Activated CD4-positive, alpha-beta T cell treated with anti-CD3 and anti-CD28 coated beads, Interleukin-10, Interleukin-2, amounts not matched to agents 100 ng/mL and 50 ng/mL, durations not matched to agents 16 hours and 8 hours (primary cell): Measurements from ENCODE around the gene LRIT1.

ENCODE experiments used
- DNase-seq: peaks from one replicate; pipeline ENCODE4 v3.0.0-alpha.2; 2020

Gene LRIT1

DNA sequence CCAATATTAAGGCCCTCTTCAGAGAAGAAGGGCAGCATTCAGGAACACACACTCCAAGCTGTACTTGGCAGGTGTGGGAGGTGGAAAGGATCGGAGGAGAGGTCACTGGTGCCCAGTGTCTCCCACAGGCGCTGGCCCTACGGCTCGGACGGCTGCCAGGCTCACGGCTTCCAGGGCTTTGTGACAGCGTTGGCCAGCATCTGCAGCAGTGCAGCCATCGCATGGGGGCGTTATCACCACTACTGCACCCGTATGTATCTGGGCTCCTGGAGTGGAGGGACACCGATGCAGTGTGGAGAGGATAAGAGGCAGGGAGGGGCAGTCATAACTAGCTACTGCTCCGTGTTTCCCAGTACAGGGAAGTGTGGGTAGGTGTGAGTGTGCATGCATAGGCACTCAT lies 7.4 kb upstream of the LRIT1 start:
- DNase-seq, result no peak

DNA sequence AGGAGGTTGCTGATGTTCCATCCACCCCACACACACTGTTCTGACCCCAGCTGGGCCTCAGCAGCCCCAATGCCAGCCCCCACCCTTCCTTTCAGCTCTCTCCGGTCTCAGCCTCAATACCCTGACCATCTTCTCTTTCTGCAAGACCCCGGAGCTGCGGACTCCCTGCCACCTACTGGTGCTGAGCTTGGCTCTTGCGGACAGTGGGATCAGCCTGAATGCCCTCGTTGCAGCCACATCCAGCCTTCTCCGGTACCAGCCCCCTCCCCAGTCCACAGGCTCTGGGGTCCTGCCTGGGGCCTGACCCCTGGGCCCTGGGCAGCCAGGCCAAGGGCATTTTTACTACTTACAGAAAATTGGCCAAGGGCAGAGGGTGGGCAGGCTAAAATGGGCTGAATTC lies 6.2 kb upstream of the LRIT1 start:
- no peak for DNase-seq

DNA sequence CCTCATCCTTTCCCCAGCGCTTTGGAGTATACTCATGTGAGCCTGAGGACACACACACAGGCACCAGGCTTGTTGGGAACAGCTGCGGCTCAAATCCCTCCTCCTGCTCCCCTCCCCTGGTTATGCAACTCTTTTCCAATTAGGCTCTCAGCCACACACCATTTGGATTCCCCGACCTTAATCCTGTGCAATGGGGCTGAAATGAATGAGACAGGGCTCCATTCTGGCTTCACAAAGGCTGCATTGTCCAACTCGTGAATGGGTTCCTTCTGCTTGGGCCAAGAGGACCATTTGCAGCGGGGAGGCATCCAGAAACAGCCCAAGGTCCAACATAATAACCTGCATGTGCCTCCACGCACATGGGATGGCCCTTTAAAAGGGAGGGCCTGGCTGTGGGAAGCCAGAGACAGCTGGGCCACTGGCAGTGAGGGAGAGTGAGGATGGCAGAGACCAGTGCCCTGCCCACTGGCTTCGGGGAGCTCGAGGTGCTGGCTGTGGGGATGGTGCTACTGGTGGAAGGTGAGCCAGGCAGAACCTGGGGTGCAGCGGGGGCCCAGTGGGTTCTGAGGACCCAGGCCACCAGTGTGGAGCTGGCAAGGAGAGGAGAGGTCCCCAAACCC lies 3.4 kb upstream of the LRIT1 start, which contains the start of gene RGR:
Gene RGR (plus strand): TSS at position 403 of the 620 bp plus-strand sequence. CDS start 38 bp downstream, at position 441.
- DNase-seq, result no peak

DNA sequence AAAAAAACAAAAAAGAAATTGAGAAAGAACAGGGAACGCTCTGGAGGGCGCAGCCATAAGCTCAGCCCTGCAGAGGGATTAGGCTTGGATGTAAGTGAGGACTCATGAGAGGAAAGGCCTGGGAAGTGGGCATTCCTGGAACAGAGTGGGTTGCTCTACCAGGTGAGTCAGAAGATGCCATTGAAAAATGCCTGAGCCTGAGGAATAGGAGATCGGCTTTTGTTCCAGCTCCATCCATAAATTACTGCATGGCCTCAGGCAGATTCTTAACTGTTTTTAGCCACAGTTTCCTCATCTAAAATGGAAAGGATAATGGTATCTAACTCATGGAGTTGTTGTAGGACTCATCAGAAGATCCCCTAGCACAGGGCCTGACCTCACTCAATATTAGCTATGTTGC lies 2.4 kb upstream of the LRIT1 start:
- DNase-seq, result no peak

DNA sequence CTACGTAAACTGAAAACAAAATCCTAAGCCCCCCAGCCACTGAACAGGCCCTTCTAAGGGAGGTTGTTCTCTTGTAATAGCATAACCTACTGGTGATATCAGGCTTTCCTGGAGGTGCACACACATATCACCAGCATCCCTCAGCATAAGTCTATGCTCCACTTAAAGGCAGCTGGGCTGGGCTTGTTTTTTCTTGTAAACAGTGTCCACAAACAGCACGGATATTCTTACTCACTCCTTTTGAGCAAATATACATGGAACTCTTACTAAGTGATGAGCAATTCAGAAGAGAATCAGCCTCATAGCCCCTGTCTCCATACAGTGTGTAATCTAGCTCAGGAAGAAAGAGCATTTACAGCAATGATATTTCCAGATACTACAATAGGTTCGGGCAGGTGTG lies 2.4 kb downstream of the LRIT1 start:
- no peak for DNase-seq

DNA sequence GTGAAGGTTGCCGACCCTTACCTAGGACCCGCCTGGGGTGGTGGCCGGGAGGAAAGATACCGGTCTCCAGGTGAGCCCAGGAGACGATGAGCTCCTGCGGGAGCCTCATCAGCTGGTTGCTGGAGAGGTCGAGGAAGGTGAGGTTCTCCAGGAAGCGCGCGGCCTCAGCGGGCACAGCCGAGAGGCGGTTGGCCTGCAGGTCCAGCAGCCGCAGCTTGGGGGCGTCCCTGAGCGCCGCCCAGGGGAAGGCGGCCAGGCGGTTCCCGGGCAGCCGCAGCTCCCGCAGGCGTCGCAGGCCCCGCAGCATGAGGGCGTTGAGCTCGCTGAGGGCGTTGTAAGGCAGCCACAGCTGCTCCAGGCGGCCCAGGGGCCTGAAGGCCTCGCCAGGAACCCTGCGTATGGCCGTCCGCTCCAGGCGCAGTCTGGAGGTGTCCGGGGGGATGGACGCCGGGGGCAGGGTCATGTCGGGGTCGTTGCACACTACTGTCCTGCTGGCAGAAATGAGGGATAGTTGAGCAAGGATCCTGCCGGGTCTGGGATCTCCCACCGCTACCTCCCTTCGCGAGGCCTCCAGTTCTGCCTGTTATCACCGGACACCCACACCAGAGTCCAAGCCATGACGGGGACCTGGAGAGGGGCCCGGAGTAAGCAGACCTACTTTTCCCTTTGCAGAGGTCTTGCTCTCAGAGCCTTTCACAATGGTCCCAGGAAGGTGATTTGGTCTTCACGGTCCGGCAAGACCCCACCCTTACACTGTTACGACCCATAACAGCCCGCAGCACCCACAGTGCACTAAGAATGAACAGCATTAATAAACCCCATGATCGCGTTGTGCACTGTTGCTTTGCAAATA lies 3.9 kb downstream of the LRIT1 start:
- peak; percentile 10 for DNase-seq

DNA sequence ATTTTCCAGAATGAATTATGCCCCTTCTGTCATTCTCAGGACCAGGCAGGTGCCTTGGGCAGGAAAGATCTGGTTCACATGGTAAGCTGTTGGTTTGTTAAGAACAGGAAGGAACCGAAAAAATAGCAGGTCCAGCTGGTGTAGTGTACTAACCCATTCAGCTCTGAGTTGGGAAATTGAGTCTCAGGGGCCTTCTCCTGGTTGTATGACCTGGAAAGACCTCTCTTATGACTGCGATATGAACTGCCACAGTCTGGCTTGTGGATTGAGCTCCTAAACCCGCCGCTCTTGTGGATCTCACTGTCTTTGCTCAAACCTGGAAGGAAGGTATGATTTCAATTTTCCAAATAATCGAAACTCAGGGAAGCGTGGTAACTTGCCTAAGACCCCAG lies 4.5 kb downstream of the LRIT1 start:
- DNase-seq, result no peak

DNA sequence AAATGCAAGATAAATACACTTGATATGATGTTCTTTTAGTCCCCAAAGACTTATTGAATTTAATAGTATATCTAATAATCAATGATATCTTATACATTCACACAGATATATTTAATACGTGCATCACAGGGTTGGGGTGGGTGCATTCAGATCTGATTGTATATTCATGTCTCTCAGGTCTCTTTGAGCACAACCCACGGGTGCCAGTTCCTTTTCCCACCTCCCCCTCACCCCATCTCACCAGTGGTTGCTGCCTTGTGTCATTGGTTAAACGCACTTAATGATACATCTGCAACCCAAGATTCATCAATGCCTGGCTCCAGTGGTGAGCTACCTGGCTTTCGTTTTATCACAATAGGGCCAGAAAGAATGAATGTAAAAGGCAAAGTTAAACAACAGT lies 6.2 kb downstream of the LRIT1 start:
- DNase-seq, result no peak

DNA sequence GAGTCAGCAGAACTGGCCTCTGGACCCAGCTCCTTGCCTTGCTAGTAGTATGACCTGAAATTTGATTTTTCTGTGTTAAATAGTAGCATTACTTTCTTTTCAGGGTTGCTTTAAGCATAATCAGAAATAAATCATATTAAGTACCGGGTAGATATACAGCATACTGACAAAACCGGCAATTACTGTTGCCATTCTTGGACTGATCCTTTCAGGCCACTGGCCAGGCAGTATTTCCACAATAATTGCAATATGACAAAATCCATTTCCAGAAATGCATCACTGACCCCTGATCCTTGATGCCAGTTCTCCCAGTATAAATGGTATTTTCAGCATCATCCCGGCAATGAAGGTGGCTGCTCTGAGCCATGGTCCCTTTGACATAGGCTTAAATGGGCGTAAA lies 6.9 kb downstream of the LRIT1 start:
- no peak for DNase-seq

DNA sequence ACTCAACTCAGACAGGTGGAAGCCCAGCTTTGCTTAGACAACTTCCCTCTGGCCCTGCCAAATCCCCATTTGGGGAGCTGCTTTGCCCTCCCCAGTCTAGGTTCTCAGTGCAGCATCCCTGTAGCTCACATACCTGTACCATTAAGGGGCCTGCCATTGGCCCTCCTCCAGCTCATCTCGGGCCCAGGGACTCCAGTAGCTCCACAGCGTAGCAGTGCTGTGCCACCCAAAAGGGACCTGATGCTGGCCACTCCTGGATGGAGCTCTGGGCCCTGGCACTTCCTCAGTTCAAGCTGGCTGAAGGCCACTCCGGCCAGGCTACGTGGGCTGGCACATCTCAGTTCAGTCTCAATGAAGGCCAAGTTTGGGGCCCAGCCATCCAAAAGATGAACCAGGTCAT lies 7.4 kb downstream of the LRIT1 start:
- no peak for DNase-seq

DNA sequence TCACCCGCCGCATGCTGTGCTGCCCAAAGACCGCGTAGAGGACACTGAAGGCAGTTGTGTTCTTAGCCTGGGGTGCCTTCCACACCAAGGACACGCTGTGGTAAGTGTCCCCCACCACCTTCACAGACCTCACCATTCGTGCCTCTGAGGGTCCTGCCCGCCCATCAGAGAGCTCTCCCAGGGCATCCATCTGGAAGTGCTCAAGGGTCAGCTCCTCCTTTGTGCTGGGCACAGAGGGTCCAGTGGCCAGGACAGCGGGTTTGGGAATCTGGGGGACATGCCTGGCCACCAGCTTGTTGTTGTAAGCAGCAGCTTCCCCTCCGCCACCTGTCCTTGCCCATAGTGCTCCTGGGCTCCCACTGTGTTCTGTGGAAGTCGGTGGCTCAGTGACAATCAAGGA lies 9.0 kb downstream of the LRIT1 start:
- no peak for DNase-seq

DNA sequence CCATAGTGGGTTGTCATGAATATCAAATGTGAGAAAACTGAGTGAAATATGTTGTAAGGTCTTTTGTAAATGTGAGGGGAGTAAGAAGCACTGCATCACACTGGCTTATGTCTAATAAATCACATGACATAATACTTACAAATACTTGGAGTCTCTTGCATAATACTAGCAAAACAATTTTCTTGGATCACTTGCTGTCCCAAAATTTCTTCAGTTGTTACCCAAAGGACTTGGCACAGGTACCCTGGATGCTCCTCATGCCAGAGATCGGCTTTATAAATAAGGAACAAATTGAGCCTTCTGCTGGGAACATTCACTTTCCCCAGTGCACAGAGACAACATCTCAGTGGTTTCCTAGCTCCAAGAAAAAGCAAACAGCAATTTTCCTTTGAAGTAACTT lies 11.0 kb downstream of the LRIT1 start:
- DNase-seq, result no peak

DNA sequence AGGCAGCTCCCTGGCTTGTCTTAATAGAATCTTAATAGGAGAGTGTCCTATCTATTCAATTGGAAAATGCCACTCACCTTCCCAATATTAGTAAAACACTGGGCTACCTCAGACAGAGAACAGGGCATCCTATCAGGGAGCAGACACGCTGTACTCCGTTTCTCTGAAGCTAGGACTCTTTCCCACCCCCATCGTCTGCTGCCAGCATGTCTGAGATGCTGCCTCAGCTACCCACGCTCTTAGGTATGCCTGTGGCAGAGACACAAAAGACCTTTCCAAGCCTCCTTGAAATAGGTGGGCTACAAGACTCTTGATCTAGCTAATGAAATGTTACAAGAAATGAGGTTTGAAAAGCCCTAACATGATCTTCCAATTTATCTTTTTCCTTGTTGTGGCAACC lies 13.5 kb downstream of the LRIT1 start:
- no peak for DNase-seq

DNA sequence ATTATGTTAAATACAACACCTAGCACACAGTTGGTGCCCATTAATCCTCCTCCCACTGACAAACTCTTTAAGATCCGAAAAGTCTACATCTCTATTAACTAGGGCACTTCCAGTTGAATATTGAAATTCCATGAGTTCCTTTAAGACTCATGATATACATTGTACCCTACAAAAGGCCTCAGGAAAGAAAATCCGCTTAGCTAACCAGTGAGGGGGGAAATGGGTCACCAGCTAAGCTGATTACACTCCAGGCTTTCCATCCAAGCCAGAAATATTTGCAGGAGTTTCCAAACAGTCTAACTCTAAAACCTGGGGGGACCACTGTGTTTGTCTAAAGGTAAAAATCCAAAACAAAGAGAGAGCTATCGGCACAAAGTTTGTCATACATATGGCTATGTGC lies 14.7 kb downstream of the LRIT1 start:
- no peak for DNase-seq

DNA sequence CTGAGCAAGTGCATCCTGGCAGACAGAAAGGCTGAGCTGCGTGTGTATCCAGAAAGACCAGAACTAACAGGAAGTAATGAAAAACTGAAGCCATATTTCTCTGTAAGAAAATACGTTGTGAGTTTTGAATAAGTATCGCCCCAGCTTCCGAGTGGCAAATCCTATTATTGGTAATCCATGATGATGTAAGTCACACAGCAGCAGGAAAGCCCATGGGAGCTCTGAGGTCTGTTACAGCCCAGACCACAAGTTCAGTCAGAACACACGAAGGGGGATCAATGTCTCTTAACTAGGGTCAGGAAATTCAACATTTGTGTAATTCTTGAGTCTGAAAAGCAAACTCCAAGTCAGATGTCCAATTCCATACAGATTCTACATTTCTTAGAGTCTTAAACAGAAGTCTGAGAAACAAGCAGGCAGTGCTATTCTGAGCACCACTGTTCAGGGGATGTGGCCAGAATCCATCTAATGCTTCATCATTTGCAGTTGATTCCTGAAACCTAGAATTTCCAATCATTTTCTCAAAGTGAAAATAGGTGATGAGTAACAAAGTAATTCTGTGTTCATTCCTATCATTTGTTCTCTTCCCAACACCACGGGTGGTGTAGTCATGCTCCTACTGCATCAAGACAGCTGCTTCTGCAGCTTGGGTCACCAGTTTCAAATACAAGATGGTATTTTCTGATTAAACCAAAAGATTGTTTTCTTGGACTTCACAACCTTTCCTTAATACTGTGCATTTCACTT lies 15.7 kb downstream of the LRIT1 start, which contains the start of gene LRIT2:
Gene LRIT2 (minus strand): TSS at position 118 of the 747 bp plus-strand sequence. CDS start 24 bp downstream, at position 94.
- DNase-seq, result no peak

DNA sequence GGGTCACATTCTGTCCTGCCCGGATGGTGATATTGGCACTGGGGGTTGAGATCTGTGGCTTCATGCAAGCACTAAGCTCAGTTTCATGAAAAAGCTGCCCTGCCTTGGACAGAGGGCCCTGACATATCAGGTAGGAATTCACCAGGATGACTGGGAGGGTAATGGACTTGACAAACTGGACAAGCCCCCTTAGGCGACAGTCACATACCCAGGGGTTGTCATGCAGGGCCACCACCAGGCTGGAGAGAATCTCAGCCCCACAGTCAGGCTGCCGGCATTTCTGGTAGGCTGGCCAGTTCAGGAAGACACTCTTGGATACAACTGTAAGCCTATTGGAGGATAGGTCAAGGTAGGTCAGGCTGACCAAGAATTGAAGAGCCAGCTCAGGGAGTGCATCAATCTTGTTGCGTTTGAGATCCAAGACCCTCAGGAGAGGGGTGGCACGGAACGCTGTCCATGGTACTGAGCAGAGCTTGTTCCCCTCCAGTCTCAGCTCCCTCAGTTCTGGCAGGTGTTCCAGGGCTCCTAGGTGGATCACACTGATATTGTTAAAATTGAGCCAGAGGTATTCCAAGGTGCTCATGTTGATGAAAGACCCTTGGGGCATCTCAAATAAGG lies 16.8 kb downstream of the LRIT1 start:
- DNase-seq, result no peak

DNA sequence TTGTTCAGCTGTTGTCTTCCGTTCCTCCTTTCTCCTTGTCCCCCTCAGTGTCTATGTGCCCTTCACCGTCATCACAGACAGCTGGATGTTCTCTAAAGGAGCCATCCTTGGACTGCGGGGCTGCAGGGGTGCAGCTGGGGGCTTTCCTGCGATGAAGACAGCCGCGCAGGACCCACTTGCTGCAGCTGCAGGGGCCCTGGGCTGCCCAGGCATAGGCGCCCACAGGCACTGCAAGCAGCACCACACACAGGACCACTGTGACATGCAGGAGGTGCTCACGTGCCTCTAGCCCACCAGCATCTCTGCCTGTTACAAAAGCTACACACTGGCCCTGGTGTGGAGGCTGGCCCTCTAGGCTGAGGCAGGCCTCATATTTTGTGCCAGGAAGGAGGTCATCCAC lies 19.4 kb downstream of the LRIT1 start:
- DNase-seq, result no peak

DNA sequence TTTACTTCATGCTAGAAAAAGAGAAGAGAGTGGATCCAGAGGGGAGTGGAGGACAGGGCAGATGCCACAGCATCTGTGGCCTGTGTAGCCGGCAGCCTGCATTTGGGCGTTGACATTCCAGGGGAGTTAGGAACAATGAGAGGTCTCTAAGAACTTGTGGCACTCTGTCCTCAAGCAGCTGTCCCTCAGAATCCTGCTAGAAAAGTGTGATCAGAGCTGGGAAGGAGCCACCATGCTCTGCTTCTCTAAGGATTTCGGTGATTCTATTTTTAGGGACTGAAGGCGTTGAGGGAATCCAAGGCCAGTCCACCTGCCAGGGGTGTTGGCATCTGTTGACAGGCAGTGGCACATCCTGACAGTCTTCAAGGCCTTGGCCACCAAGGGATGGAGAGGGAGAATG lies 23.6 kb downstream of the LRIT1 start:
- DNase-seq, result no peak

DNA sequence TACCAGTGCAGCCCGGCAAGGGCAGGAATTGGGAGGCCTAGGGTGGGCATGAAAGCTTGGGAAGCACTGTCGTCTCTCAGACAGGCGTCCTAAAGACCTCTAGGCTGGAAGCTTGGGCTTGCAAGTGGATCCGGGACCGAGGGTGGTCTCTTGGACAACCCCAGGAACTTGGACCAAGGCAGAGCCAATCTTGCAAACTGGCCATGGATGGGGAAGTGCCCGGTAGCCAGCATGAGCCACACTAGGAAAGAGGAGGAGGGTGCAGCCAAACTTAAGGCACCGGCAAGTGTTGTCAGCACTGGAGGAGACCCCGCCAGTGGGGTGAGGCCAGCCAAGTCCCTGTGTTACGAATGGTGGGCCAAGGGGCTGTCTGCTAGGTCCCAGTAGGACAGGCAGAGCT lies 24.5 kb downstream of the LRIT1 start:
- no peak for DNase-seq

DNA sequence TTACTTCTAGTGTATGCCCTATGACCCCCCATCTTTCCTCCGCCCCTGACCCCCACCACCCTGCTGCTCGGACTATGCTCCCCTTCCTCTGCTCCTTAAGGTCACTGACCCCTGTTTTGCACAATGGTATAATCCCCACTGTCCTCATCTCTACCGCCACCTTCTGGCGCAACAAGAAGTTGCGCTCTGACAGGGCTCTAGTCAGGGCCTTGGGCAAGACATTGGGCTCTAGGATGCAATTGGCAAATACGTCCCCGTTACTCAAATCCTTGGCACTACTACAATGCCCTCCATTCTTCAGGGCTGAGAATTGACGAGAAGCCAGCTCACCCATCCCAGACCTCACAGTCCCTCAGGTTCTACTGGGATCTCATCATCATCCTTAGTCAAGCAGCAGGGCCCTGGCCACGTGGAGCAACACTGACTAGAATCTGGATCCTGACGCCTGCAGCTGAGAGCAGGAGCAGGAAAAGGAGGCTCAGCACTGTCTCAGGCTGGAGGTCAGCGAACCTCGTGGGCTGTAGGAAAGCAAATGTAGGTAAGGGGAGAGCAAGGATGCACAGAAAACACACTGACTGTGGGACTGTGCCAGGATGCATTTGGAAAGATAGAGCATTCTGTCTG lies 26.6 kb downstream of the LRIT1 start:
- DNase-seq, result peak; percentile 66

DNA sequence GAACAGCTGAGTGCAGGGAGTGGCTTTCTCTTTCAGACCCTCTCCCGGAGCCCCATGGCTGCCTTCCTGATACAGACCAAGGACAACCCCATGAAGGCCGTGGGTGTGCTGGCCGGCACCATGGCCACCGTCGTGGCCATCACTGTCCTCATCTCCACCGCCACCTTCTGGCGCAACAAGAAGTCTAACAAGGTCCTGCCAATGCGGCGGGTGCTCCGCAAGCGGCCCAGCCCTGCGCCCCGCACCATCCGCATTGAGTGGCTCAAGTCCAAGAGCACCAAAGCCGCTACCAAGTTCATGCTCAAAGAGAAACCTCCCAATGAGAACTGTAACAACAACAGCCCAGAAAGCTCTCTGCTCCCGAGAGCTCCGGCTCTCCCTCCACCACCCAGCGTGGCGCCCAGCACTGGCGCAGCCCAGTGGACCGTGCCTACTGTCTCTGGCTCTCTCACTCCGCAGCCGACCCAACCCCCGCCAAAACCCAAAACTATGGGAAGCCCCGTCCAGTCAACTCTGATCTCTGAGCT lies 27.2 kb downstream of the LRIT1 start:
- no peak for DNase-seq

DNA sequence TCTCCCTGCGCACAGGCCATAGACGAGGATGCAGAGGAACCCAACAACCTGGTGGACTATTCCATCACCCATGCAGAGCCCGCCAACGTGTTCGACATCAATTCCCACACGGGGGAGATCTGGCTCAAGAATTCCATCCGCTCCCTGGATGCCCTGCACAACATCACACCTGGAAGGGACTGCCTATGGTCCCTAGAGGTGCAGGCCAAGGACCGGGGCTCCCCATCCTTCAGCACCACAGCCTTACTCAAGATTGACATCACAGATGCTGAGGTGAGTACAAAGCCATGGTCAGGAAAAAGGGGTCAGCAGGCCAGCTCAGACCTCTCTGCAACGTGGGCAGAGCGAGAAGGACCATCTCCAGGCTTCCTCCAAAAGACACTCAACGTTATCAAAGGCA lies 28.3 kb downstream of the LRIT1 start:
- no peak for DNase-seq

DNA sequence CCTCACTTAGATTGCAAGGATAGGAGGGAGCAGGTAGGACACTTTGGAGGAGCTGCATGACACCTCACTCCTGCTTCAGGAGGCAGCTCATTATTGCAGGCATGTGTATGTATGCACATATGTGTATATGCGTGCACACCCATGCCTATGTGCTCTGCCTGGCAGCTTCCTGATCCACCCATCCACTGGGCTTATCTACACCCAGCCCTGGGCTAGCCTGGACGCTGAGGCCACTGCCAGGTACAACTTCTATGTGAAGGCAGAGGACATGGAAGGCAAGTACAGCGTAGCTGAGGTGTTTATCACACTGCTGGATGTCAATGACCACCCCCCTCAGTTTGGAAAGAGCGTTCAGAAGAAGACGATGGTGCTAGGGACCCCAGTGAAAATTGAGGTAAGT lies 29.3 kb downstream of the LRIT1 start:
- DNase-seq, result no peak
